K562 (cell line): ENCODE data around the gene CARMIL1. TPM values are rescaled to one million over a fixed set of nuclear protein-coding genes. Genes with fewer than 3 reads are reported as not detected.

Source experiments
- ATAC-seq: fragments of 200-7000 bp; cut with Tn5 transposase; 3 replicates; pipeline ENCODE4 v1.9.1; 2020; ENCODE audit warnings: moderate library complexity
- BruUV-seq: library from RNA; stranded (reverse); fragments of 400-500 nt; replicated peaks from 2 replicates; lab custom pipeline; 2021; lab: Mats Ljungman, UMichigan
- CTCF ChIA-PET: fragments of 300-600 bp; formaldehyde crosslinking; extraction: SDS; loops from one replicate; lab custom pipeline; 2021; ENCODE audit warnings: low intra/inter-chr PET ratio; lab: Yijun Ruan, JAX
- POLR2A ChIA-PET: fragments of 300-600, 350-650 bp; sonication (Branson Sonifier 250); formaldehyde crosslinking; extraction: SDS; loops from one replicate; lab custom pipeline; 2021; ENCODE audit warnings: antibody characterized with exemption, inconsistent platforms; lab: Yijun Ruan, JAX
- DNase-seq, 4 experiments: peaks; one replicate each; pipeline versions ENCODE4 v3.0.0 to v3.0.0-alpha.2; 2011 to 2018; ENCODE audit warnings: low spot score in 3 of 4, mixed read lengths in 3 of 4; ENCODE audit errors: extremely low read depth in 1 of 4
- FAIRE-seq: peaks from 2 replicates; lab custom pipeline; 2011; peaks lifted over from hg19 to GRCh38; lab: Jason Lieb, UNC
- H2AFZ ChIP-seq: 2 replicates; pipeline ENCODE4 v1.6.0; 2011; ENCODE audit warnings: low read depth, low read length, control low read depth, inconsistent platforms
- H3K27ac ChIP-seq: fragments of 200-600 bp; 3 replicates; pipeline ENCODE4 v1.8.0; 2011; ENCODE audit warnings: low read depth, mild to moderate bottlenecking, control low read depth, inconsistent platforms, low read length, moderate library complexity, mixed read lengths; ENCODE audit errors: extremely low read depth
- H3K27me3 ChIP-seq, 2 experiments: fragments of 300-600 bp in 1 of 2; 2 replicates in 1 of 2; 3 replicates in 1 of 2; pipeline versions ENCODE4 v1.6.0 to v1.8.0; 2011; ENCODE audit warnings: inconsistent platforms in 2 of 2, low read length in 2 of 2, mild to moderate bottlenecking in 1 of 2, mixed read lengths in 1 of 2, moderate library complexity in 1 of 2; ENCODE audit not compliant: control insufficient read depth in 2 of 2, insufficient read depth in 2 of 2
- H3K36me3 ChIP-seq: fragments of 300-600 bp; 3 replicates; pipeline ENCODE4 v1.8.0; 2011; ENCODE audit warnings: mild to moderate bottlenecking, low read length, inconsistent platforms; ENCODE audit not compliant: control insufficient read depth, insufficient read depth
- H3K4me1 ChIP-seq, 2 experiments: fragments of 200-600 bp in 1 of 2; replicated peaks in 1 of 2; 2 replicates in 1 of 2; 3 replicates in 1 of 2; pipeline versions ENCODE4 v1.5.1 to v1.8.0; 2011; ENCODE audit warnings: inconsistent platforms in 2 of 2, low read length in 2 of 2, mild to moderate bottlenecking in 1 of 2, mixed read lengths in 1 of 2, moderate library complexity in 1 of 2; ENCODE audit not compliant: control insufficient read depth in 2 of 2, insufficient read depth in 2 of 2
- H3K4me2 ChIP-seq: 2 replicates; pipeline ENCODE4 v1.6.1; 2011; ENCODE audit warnings: low read length, control low read depth, inconsistent platforms, mixed read lengths; ENCODE audit not compliant: insufficient read depth
- H3K4me3 ChIP-seq: fragments of 200-600 bp; sonication (generic), shearing (Covaris generic); 2 replicates; pipeline ENCODE4 v1.5.1; 2016; ENCODE audit warnings: control low read depth, inconsistent platforms
- H3K79me2 ChIP-seq: fragments of 200-600 bp; 3 replicates; pipeline ENCODE4 v1.8.0; 2011; ENCODE audit warnings: low read length, inconsistent platforms; ENCODE audit not compliant: control insufficient read depth, insufficient read depth
- H3K9ac ChIP-seq, 2 experiments: 2 replicates each; pipeline versions ENCODE4 v1.6.0 to v1.6.1; 2011; ENCODE audit warnings: low read depth in 2 of 2, low read length in 2 of 2, control low read depth in 1 of 2, inconsistent platforms in 1 of 2, mild to moderate bottlenecking in 1 of 2, mixed read lengths in 1 of 2; ENCODE audit not compliant: insufficient read depth in 1 of 2
- H3K9me1 ChIP-seq: one replicate; pipeline ENCODE4 v1.6.0; 2011; ENCODE audit warnings: inconsistent platforms, mild to moderate bottlenecking, low read length, moderate library complexity; ENCODE audit not compliant: control insufficient read depth, insufficient read depth
- H3K9me3 ChIP-seq: replicated peaks from 2 replicates; pipeline ENCODE4 v1.5.1; 2011; ENCODE audit warnings: low read depth, low read length, inconsistent platforms; ENCODE audit not compliant: control insufficient read depth, insufficient read depth
- H4K20me1 ChIP-seq: replicated peaks from 2 replicates; pipeline ENCODE4 v1.6.1; 2011; ENCODE audit warnings: low read length, inconsistent platforms, mixed read lengths; ENCODE audit not compliant: control insufficient read depth, insufficient read depth
- AFF4 ChIP-seq: sonication (generic); formaldehyde crosslinking; IDR thresholded peaks from 2 replicates; pipeline ENCODE4 v1.8.0; 2023; ENCODE audit warnings: mild to moderate bottlenecking, missing genetic modification reagents
- ID3 ChIP-seq, 2 experiments: fragments of 250-450 bp in 1 of 2; fragments of 450-650 bp in 1 of 2; sonication (Bioruptor Pico) in 1 of 2; IDR thresholded peaks; 2 replicates each; pipeline versions ENCODE4 v1.6.1 to v1.8.0; 2016 to 2021; ENCODE audit warnings: mild to moderate bottlenecking in 2 of 2, moderate library complexity in 2 of 2, missing compliant biosample characterization in 1 of 2, missing genetic modification characterization in 1 of 2
- IFI16 ChIP-seq: fragments of 250-450 bp; sonication (Bioruptor Pico); IDR thresholded peaks from 2 replicates; pipeline ENCODE4 v2.1.2; 2022; ENCODE audit warnings: mild to moderate bottlenecking, inconsistent platforms
- RB1 ChIP-seq: fragments of 450-650 bp; IDR thresholded peaks from 2 replicates; pipeline ENCODE4 v1.6.1; 2017; ENCODE audit warnings: low read depth, mild to moderate bottlenecking
- ZNF143 ChIP-seq: sonication (generic); formaldehyde crosslinking; IDR thresholded peaks from 2 replicates; pipeline ENCODE4 v1.9.0; 2022; ENCODE audit warnings: mild to moderate bottlenecking, missing genetic modification reagents
- ZNF740 ChIP-seq, 3 experiments: fragments of 200-800 bp in 1 of 3; sonication (Bioruptor generic) in 1 of 3; sonication (generic) in 1 of 3; formaldehyde crosslinking in 1 of 3; IDR thresholded peaks; 2 replicates each; pipeline versions ENCODE4 v1.6.1 to v1.8.0; 2016 to 2022; ENCODE audit warnings: mild to moderate bottlenecking in 2 of 3, missing compliant biosample characterization in 2 of 3, missing genetic modification characterization in 2 of 3, missing genetic modification reagents in 1 of 3
- ZNF766 ChIP-seq: fragments of 200-800 bp; sonication (Bioruptor generic); conservative IDR thresholded peaks from 2 replicates; pipeline ENCODE4 v1.6.1; 2016; ENCODE audit warnings: missing genetic modification characterization, missing compliant biosample characterization
- WGBS: fragments of 100-300 bp; shearing (Covaris generic); methylation state at CpG from one replicate; pipeline ENCODE4 v1.1.6; 2016; ENCODE audit warnings: low coverage, mixed read lengths; ENCODE audit not compliant: insufficient coverage; ENCODE audit errors: missing lambda C conversion rate; 5-methylcytosine and 5-hydroxymethylcytosine counted together
- in situ Hi-C: fragments of 300-500 bp; cut with MboI; formaldehyde crosslinking; loops from 4 replicates; pipeline ENCODE4 v1.15.0; 2018; ENCODE audit warnings: inconsistent platforms, mixed read lengths
- intact Hi-C: fragments of 100-400 bp; cut with micrococcal nuclease; formaldehyde crosslinking; loops from 2 replicates; pipeline ENCODE4 v1.14.2; 2022
- polyA plus RNA-seq, 8 experiments: library from polyadenylated mRNA; depleted of rRNA in 4 of 8; stranded (reverse) in 5 of 8; unstranded in 3 of 8; fragments of >200 nt; fragmentation: Nextera tagmentation in 2 of 8; fragmentation: Illumina TruSeq in 1 of 8; extraction: Ambion mirVana in 2 of 8; extraction: Trizol in 1 of 8; gene quantifications; 2 replicates each; pipeline versions ENCODE4 v1.2.1 to v1.2.3, GENCODE V29; 2011 to 2014; ENCODE audit warnings: inconsistent platforms in 1 of 8, missing spikeins in 1 of 8
- total RNA-seq, 7 experiments: library from RNA; depleted of rRNA in 6 of 7; stranded (reverse); fragments of >200 nt in 6 of 7; fragmentation: Illumina TruSeq in 2 of 7; extraction: Trizol in 2 of 7; gene quantifications; 2 replicates each; pipeline versions ENCODE4 v1.2.1 to v1.2.3, GENCODE V29; 2011 to 2021; ENCODE audit warnings: low replicate concordance in 1 of 7

CARMIL1 gene
- total and polyA plus RNA-seq, 9 of the 15 experiments (the other 6 are each of a cell fraction or from before 2014, with no cell fraction given) = 0.04 to 0.32 (median 0.10) TPM; not detected in 1

- no peak overlapping the region for H3K27ac ChIP-seq
- no peak for FAIRE-seq
- CTCF ChIA-PET = no interaction called here
These were observed 343.9 kb downstream of the CARMIL1 start for GRCh38 chr6:25623065-25623464.

More at GRCh38 chr6:25623065-25623464, 343.9 kb downstream of the CARMIL1 start:
- no peaks in the 10 kb centered on the region for H4K20me1 ChIP-seq
- intact Hi-C loops (no loop called here), in situ Hi-C loops (no loop called here)
- WGBS = 0% methylated on average over 1 of the region's 1 CpG
- H3K36me3 ChIP-seq = no peaks in the 10 kb centered on the region
- no peak for TF ChIP-seq ID3 (CRISPR knock-in tag; IDR thresholded peaks at IDR 0.05)
- no peak for TF ChIP-seq ID3 (tag; IDR thresholded peaks at IDR 0.05)
- TF ChIP-seq AFF4 (CRISPR knock-in tag) = no peak
- TF ChIP-seq ZNF740 (CRISPR knock-in tag; IDR thresholded peaks at IDR 0.05) = no peak
- TF ChIP-seq ZNF740 (tag; IDR thresholded peaks at IDR 0.05) = no peak
- TF ChIP-seq IFI16 (CRISPR knock-in tag) = no peak
- no peak for TF ChIP-seq RB1
- TF ChIP-seq ZNF143 = no peak
- TF ChIP-seq ZNF766 (CRISPR knock-in tag) = no peak
- H3K9ac ChIP-seq = no peak overlapping the region
- DNase-seq = no peak
- H3K79me2 ChIP-seq = no peaks in the 10 kb centered on the region
- no peaks in the 10 kb centered on the region for H3K9me3 ChIP-seq
- BruUV-seq = no TSS peak
- no peak overlapping the region for H2AFZ ChIP-seq
- no peak overlapping the region for H3K4me3 ChIP-seq
- POLR2A ChIA-PET = interaction anchor here (0.7 kb wide), 1 partner anchor 766 kb away, joined by 3 read pairs; no protein-coding TSS in a partner anchor
- no peak overlapping the region for H3K4me2 ChIP-seq
- H3K27me3 ChIP-seq = peaks cover 0 to 12% of the 10 kb centered on the region in 2 experiments; a peak in 3 of 5 replicates
- no peak for ATAC-seq
- no peaks in the 10 kb centered on the region for H3K4me1 ChIP-seq
- H3K9me1 ChIP-seq = no peaks in the 10 kb centered on the region
